AG04450 (cell line): ENCODE data around the gene EEPD1. TPM values are rescaled to one million over a fixed set of nuclear protein-coding genes. Genes with fewer than 3 reads are reported as not detected.

Source experiments
- CTCF ChIA-PET: fragments of 300-600, 350-600 bp; formaldehyde crosslinking; extraction: SDS; loops from one replicate; lab custom pipeline; 2022; ENCODE audit warnings: antibody characterized with exemption, inconsistent platforms; lab: Charles Lee
- POLR2A ChIA-PET: fragments of 350-600 bp; formaldehyde crosslinking; extraction: SDS; loops from one replicate; lab custom pipeline; 2021; ENCODE audit warnings: antibody characterized with exemption, inconsistent platforms; lab: Yijun Ruan, JAX
- DNase-seq: peaks from one replicate; pipeline ENCODE4 v3.0.0-alpha.2; 2011; ENCODE audit warnings: low read depth, low spot score
- H3K27ac ChIP-seq: one replicate; pipeline ENCODE4 v1.5.1; 2012; ENCODE audit warnings: low read depth, low read length, control low read depth
- H3K27me3 ChIP-seq: one replicate; pipeline ENCODE4 v1.6.0; 2012; ENCODE audit warnings: low read length; ENCODE audit not compliant: control insufficient read depth, insufficient read depth
- H3K4me3 ChIP-seq: 2 replicates; pipeline ENCODE4 v1.5.1; 2011; ENCODE audit warnings: mild to moderate bottlenecking, low read depth, low read length, control low read depth
- H3K9me3 ChIP-seq: 2 replicates; pipeline ENCODE4 v1.5.1; 2012; ENCODE audit warnings: low read length; ENCODE audit not compliant: control insufficient read depth, insufficient read depth
- CTCF ChIP-seq: IDR thresholded peaks from 2 replicates; pipeline ENCODE4 v1.5.1; 2011; ENCODE audit warnings: low read depth, low read length, control low read depth, inconsistent platforms
- polyA plus RNA-seq: library from polyadenylated mRNA; depleted of rRNA; stranded (reverse); fragments of >200 nt; gene quantifications from 2 replicates; pipeline ENCODE4 v1.2.3, GENCODE V29; 2011

EEPD1 gene
- polyA plus RNA-seq, 1 experiment, result 21.1 TPM

- POLR2A ChIA-PET, result interaction anchor here (0.7 to 0.9 kb wide), 2 partner anchors 11 to 66 kb away, joined by 3 to 11 read pairs; no protein-coding TSS in a partner anchor
- Histone ChIP-seq H3K4me3 (no peak overlapping the region), H3K27me3 (no peaks in the 10 kb centered on the region), H3K9me3 (no peaks in the 10 kb centered on the region), H3K27ac (peak overlapping the region; percentile 47)
- no peak for TF ChIP-seq CTCF
- CTCF ChIA-PET, result interaction anchor here (0.6 kb wide), 1 partner anchor 9 kb away, joined by 3 read pairs; no protein-coding TSS in a partner anchor
- DNase-seq, result no peak
These were observed 74.2 kb downstream of the EEPD1 start for GRCh38 chr7:36227223-36227622.

- POLR2A ChIA-PET, result interaction anchor here (0.9 kb wide), 1 partner anchor 12 kb away, joined by 3 read pairs; no protein-coding TSS in a partner anchor
- no peaks in the 10 kb centered on the region for H3K27me3 ChIP-seq
- no peaks in the 10 kb centered on the region for H3K9me3 ChIP-seq
- CTCF ChIA-PET, result no interaction called here
- DNase-seq, result no peak
- no peak overlapping the region for H3K4me3 ChIP-seq
- H3K27ac ChIP-seq, result no peak overlapping the region
- TF ChIP-seq CTCF, result no peak
These were observed 75.0 kb downstream of the EEPD1 start for GRCh38 chr7:36228039-36228438.

- no peak for TF ChIP-seq CTCF
- ChIA-PET POLR2A (interaction anchor here (0.6 kb wide), 1 partner anchor 35 kb away, joined by 7 read pairs; no protein-coding TSS in a partner anchor), CTCF (interaction anchor here (1.1 kb wide), 1 partner anchor 246 kb away, joined by 4 read pairs; no protein-coding TSS in a partner anchor)
- H3K27ac ChIP-seq, result no peak overlapping the region
- no peak for DNase-seq
- H3K9me3 ChIP-seq, result peaks cover 4% of the 10 kb centered on the region; the same call in 1 of the 2 replicates
- no peaks in the 10 kb centered on the region for H3K27me3 ChIP-seq
- H3K4me3 ChIP-seq, result no peak overlapping the region
These were observed 78.4 kb downstream of the EEPD1 start for GRCh38 chr7:36231406-36231805.

GRCh38 chr7:36232555-36232954 is 79.5 kb downstream of the EEPD1 start:
- Histone ChIP-seq H3K27ac (peak overlapping the region; percentile 78), H3K9me3 (peaks cover 4% of the 10 kb centered on the region; the same call in 1 of the 2 replicates), H3K27me3 (no peaks in the 10 kb centered on the region), H3K4me3 (no peak overlapping the region)
- ChIA-PET CTCF (interaction anchor here (0.6 to 1.1 kb wide), 4 partner anchors 19 to 104 kb away, joined by 3 to 4 read pairs (median 4); no protein-coding TSS in a partner anchor), POLR2A (interaction anchor here (0.7 to 1.4 kb wide), 3 partner anchors 21 to 46 kb away, joined by 3 to 5 read pairs (median 4); no protein-coding TSS in a partner anchor)
- no peak for DNase-seq
- no peak for TF ChIP-seq CTCF

- Histone ChIP-seq H3K27ac (peak overlapping the region; percentile 61), H3K27me3 (no peaks in the 10 kb centered on the region), H3K4me3 (no peak overlapping the region), H3K9me3 (peaks cover 4% of the 10 kb centered on the region; the same call in 1 of the 2 replicates)
- peak; percentile 44 for DNase-seq
- CTCF ChIA-PET, result interaction anchor here (0.8 to 1.1 kb wide), 3 partner anchors 19 to 104 kb away, joined by 3 to 4 read pairs (median 3); no protein-coding TSS in a partner anchor
- no peak for TF ChIP-seq CTCF
- POLR2A ChIA-PET, result interaction anchor here (0.8 to 1.4 kb wide), 2 partner anchors 24 to 46 kb away, joined by 3 to 4 read pairs; no protein-coding TSS in a partner anchor
These were observed 80.0 kb downstream of the EEPD1 start for GRCh38 chr7:36232971-36233550.
